Peyer's patch (tissue), 4 donors: ENCODE results near the gene PRELID3B. TPM values are rescaled to one million over a fixed set of nuclear protein-coding genes. Genes with fewer than 3 reads are reported as not detected.

ENCODE experiments used
- DNase-seq, 3 donors: peaks; one replicate each; pipeline ENCODE4 v3.0.0-alpha.2; 2017 to 2019
- H3K27ac ChIP-seq, 4 donors: fragments of 200-600 bp; sonication (generic); one replicate each; pipeline ENCODE4 v1.5.1; 2016 to 2019
- H3K27me3 ChIP-seq, 2 donors: fragments of 200-600 bp; sonication (generic); one replicate each; pipeline ENCODE4 v1.5.1; 2019
- H3K36me3 ChIP-seq, 3 donors: fragments of 200-600 bp; sonication (generic); one replicate each; pipeline ENCODE4 v1.5.1; 2016 to 2019
- H3K4me1 ChIP-seq, 4 donors: fragments of 200-600 bp; sonication (generic); one replicate each; pipeline ENCODE4 v1.5.1; 2016 to 2019
- H3K4me3 ChIP-seq, 4 donors: fragments of 200-600 bp; sonication (generic); 1 replicate in 3 of 4; 2 replicates in 1 of 4; pipeline ENCODE4 v1.5.1; 2016 to 2019; ENCODE audit warnings: mild to moderate bottlenecking in 1 of 4
- H3K9me3 ChIP-seq, 4 donors: fragments of 200-600 bp; sonication (generic); one replicate each; pipeline ENCODE4 v1.5.1; 2016 to 2019; ENCODE audit warnings: mild to moderate bottlenecking in 1 of 4
- POLR2A ChIP-seq, 2 donors: fragments of 450-650 bp; IDR thresholded peaks; one replicate each; pipeline ENCODE4 v1.5.1; 2017; ENCODE audit warnings: antibody characterized with exemption in 2 of 2, mild to moderate bottlenecking in 2 of 2, moderate library complexity in 2 of 2
- total RNA-seq, 4 donors: library from RNA; depleted of rRNA; stranded (reverse); fragments of >200 nt; gene quantifications; one replicate each; pipeline ENCODE4 v1.1.0, GENCODE V29; 2016
- TF ChIP-seq, protein P1 (sequence below), 6 experiments: fragments of 450-650 bp in 4 of 6; fragments of 200-600 bp in 2 of 6; sonication (generic) in 1 of 6; IDR thresholded peaks; one replicate each; pipeline ENCODE4 v1.5.1; 2017 to 2019; ENCODE audit warnings: antibody characterized with exemption in 6 of 6, mild to moderate bottlenecking in 3 of 6, moderate library complexity in 1 of 6

PRELID3B gene
- total RNA-seq, 4 donors from 2014 or later = 44.6 to 148 (median 86.5) TPM

DNA sequence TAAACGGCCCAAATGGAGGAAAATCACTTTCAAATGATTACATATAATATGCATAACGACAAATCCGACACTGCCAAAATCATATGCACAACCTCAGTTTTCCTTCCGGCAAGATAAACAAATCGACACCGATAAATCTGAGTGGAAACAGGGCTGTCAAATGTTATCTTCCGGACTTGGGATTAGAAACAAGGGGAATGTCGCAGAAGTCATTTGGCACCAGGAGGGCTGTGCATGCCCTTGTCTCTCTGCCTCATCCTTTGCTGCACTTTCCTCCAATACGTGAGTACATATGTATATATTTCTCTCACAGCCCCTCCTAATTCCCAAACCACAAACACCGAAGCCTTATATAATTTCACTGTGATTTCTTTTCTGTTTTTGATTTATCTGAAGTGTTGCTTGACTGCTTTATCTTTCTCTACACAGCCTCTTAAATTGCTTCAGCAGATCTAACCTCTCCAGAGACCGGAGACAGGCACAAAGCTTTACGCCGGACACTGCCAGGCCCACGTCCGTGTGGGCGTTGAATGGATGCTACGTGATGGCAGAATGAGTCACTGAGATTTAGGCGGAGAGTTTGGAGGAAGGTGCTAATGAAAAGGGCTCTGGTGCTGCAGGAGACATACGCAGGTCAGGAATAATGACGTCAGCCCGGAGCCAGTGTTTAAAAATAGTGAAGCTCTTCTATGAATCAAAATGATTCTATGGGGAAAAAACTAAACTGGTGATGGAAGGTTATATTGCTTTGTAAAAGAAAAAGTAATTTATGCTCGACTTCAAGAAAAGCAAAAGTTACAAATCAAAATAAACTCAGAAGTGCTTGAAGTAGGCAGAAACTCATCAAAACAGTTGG is 21.0 kb upstream of the PRELID3B start:
- H3K27ac ChIP-seq = peak overlapping the region in 1 of 4 donors; percentile 32
- no peaks in the 10 kb centered on the region for H3K36me3 ChIP-seq
- no peaks in the 10 kb centered on the region for H3K9me3 ChIP-seq
- no peaks in the 10 kb centered on the region for H3K4me1 ChIP-seq
- no peaks in the 10 kb centered on the region for H3K27me3 ChIP-seq
- no peak overlapping the region for H3K4me3 ChIP-seq
- DNase-seq = no peak
- no peak for TF ChIP-seq POLR2A (IDR thresholded peaks at IDR 0.05)

DNA sequence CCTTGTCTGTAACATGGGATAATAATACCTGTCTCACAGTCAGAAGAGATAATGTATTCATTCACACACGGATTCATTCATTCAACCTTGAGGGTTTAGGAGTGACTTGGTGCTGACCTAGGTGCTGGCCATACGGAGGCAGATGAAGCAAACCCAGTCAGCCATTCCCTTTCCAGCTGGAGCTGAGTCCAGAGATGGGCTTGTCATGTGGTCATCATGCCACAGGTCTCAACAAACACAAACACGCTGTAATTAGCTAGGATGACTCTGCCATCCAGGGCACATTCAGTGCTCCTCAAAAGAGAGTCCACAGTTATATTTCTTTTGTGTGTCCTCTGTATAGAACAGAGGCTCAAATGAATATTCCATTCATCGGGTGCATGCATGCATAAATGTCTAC is 19.5 kb upstream of the PRELID3B start:
- H3K27ac ChIP-seq = no peak overlapping the region
- no peaks in the 10 kb centered on the region for H3K27me3 ChIP-seq
- no peaks in the 10 kb centered on the region for H3K4me1 ChIP-seq
- no peaks in the 10 kb centered on the region for H3K36me3 ChIP-seq
- H3K9me3 ChIP-seq = no peaks in the 10 kb centered on the region
- no peak for TF ChIP-seq POLR2A (IDR thresholded peaks at IDR 0.05)
- TF ChIP-seq, protein P1, sequence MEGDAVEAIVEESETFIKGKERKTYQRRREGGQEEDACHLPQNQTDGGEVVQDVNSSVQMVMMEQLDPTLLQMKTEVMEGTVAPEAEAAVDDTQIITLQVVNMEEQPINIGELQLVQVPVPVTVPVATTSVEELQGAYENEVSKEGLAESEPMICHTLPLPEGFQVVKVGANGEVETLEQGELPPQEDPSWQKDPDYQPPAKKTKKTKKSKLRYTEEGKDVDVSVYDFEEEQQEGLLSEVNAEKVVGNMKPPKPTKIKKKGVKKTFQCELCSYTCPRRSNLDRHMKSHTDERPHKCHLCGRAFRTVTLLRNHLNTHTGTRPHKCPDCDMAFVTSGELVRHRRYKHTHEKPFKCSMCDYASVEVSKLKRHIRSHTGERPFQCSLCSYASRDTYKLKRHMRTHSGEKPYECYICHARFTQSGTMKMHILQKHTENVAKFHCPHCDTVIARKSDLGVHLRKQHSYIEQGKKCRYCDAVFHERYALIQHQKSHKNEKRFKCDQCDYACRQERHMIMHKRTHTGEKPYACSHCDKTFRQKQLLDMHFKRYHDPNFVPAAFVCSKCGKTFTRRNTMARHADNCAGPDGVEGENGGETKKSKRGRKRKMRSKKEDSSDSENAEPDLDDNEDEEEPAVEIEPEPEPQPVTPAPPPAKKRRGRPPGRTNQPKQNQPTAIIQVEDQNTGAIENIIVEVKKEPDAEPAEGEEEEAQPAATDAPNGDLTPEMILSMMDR (IDR thresholded peaks at IDR 0.05) = no peak
- H3K4me3 ChIP-seq = no peak overlapping the region
- DNase-seq = no peak

DNA sequence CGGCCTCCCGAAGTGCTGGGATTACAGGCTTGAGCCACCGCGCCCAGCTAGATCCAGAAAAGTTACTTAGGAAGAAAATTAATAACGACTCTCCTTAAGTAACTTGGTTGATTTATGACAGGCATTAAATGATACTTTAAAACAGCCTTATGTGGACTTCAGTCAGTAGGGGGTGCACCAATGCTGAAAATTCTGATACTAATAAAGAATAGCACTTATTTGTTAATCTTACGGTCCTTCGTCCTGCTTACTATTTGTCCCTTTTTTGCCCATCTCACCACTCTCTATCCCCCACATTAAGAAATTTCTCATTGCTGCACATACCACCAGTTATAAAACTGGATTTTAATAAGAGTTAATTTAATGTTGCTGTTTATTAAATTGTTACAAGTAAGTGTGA is 12.7 kb upstream of the PRELID3B start:
- DNase-seq = no peak
- H3K27ac ChIP-seq = no peak overlapping the region

DNA sequence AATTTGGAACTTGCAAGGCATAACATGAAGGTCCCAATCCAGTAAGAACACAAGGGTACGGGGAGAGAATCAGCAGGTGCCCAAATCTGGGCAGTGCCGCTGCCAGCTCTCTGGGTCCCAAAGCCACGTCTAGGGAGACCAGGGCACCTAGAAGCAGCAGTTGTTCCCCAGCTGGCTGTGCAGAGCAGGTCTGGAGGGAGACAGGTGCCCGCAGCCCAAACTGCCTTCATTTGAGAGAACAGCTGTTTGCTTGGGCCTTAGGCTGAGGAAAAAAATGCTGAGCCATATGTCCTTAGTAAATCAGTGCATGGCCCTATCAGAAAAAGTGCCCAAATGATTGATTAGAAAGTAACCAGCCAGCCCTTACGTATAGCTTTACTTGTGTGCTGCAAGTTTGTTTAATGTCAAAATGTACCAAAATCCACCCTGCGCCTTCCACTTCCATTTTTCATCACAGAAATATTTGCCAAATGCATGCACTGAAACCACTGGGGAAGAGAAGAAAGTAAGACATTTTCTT is 9.1 kb upstream of the PRELID3B start:
- no peak for DNase-seq

More for the DNA sequence above, 12.7 kb upstream of the PRELID3B start:
- Histone ChIP-seq H3K4me1 (no peaks in the 10 kb centered on the region), H3K4me3 (no peak overlapping the region), H3K27me3 (no peaks in the 10 kb centered on the region), H3K9me3 (no peaks in the 10 kb centered on the region), H3K36me3 (no peaks in the 10 kb centered on the region)
- TF ChIP-seq POLR2A (IDR thresholded peaks at IDR 0.05) = no peak
- TF ChIP-seq, protein P1 (IDR thresholded peaks at IDR 0.05) = peak in 5 of 6 experiments; percentile 23 to 41 (median 30)

DNA sequence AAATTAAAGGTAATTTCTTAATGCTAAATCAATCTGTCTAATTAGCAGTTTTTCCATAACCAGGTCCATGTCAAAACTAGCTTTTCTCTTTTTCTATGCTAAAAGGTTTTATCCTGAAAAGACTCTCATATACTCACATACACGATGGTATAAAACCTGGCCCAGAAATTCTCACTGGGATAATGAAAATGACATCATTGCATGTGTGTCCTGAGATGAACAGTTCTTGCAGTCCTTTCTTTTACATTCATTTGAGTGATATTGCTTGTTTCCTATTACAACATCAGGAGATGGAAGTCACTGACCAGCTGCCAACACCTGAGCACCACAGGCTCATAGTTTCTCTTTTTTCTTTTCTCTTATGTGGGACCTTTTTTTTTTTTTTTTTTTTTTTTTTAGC is 7.9 kb upstream of the PRELID3B start:
- H3K36me3 ChIP-seq = no peaks in the 10 kb centered on the region
- TF ChIP-seq, protein P1 (IDR thresholded peaks at IDR 0.05) = no peak
- TF ChIP-seq POLR2A (IDR thresholded peaks at IDR 0.05) = no peak
- H3K27ac ChIP-seq = no peak overlapping the region
- DNase-seq = no peak
- no peak overlapping the region for H3K4me3 ChIP-seq
- H3K27me3 ChIP-seq = no peaks in the 10 kb centered on the region
- H3K4me1 ChIP-seq = peaks cover 0 to 10% (median 0%) of the 10 kb centered on the region in 4 donors
- no peaks in the 10 kb centered on the region for H3K9me3 ChIP-seq

More for the DNA sequence above, 9.1 kb upstream of the PRELID3B start:
- H3K27ac ChIP-seq = no peak overlapping the region
- no peaks in the 10 kb centered on the region for H3K27me3 ChIP-seq
- no peaks in the 10 kb centered on the region for H3K36me3 ChIP-seq
- H3K4me3 ChIP-seq = no peak overlapping the region
- no peaks in the 10 kb centered on the region for H3K9me3 ChIP-seq
- H3K4me1 ChIP-seq = peaks cover 0 to 10% (median 0%) of the 10 kb centered on the region in 4 donors
- TF ChIP-seq, protein P1 (IDR thresholded peaks at IDR 0.05) = no peak
- TF ChIP-seq POLR2A (IDR thresholded peaks at IDR 0.05) = no peak

DNA sequence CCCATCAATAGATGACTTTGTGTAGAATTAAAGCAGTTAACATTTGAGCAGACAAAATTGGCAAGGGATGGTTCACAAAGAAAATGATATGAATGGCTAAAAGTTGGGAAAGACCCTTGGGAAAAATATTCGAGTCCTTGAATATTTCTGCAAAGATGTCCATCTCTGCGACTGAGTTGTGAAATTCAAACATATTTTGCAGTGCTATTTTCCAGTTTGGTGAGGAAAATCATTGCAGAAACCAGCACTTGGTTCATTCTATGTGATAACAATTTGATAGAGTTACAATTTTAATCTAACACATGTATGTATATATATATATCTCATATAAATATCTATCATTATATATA is 6.1 kb upstream of the PRELID3B start:
- Histone ChIP-seq H3K4me3 (peak overlapping the region in 2 of 4 donors; percentile 1 to 2), H3K27me3 (no peaks in the 10 kb centered on the region), H3K27ac (peak overlapping the region in 3 of 4 donors; percentile 35 to 89 (median 80)), H3K36me3 (no peaks in the 10 kb centered on the region), H3K4me1 (peaks cover 0 to 16% (median 3%) of the 10 kb centered on the region in 4 donors), H3K9me3 (no peaks in the 10 kb centered on the region)
- TF ChIP-seq, protein P1 (IDR thresholded peaks at IDR 0.05) = no peak
- DNase-seq = no peak
